ENCODE data around the gene SLC22A23.

SLC22A23 gene

DNA sequence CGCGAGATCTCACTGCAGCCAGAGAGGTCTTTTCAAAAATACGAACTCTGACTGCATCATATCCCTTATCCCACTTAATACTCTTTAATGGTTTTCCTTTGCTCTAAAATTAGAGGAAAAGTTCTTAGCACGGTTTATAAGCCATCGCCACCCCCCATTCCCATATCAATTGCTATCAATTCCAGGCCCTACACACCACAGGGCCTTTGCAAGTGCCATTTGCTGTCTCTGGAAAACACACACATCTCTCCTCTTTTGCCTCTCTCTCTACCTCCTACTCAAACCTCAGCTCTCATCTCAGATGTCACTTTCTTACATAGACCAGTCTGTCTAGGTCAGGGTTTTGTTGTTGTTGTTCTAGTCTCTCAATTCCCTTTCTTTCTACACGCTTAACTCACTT lies 9.8 kb downstream of the SLC22A23 start:
- Histone ChIP-seq H3K9me3 (ENCODE audit: control insufficient read depth in 2 of 2, low read length in 2 of 2) (no peaks in the 10 kb centered on the region), H3K27me3 (ENCODE audit: control insufficient read depth in 2 of 2, insufficient read depth in 2 of 2, low read length in 2 of 2) (no peaks in the 10 kb centered on the region), H3K27ac (ENCODE audit: low read depth in 2 of 2, low read length in 2 of 2) (no peak overlapping the region), H3K36me3 (ENCODE audit: control insufficient read depth in 2 of 2, insufficient read depth in 2 of 2, low read length in 2 of 2) (no peaks in the 10 kb centered on the region), H3K4me1 (ENCODE audit: control insufficient read depth in 2 of 2, insufficient read depth in 2 of 2, low read length in 2 of 2) (peaks cover 3 to 12% of the 10 kb centered on the region in 2 donors), H3K4me3 (ENCODE audit: low read length in 2 of 2) (no peak overlapping the region), H3K9ac (ENCODE audit: low read depth in 1 of 2, low read length in 2 of 2) (no peak overlapping the region)

DNA sequence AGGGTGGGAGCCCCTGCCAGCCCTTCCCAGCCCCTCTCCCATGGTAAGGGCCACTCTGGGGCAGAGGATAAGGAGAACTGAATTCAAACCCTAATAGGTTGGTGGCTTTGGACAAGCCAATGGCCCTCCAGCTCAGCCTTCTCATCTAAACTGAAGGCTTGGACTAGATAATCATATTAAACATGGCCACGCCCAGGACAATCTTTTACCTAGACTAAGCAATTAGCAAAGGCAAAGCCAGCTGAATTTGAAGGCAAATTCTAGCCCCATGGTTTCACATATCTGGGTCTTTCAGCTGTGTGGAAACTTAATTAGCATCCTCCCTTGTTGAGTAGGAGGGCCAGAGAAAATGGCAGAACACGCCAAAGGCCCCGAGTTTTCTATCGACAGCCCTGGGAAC lies 10.7 kb downstream of the SLC22A23 start:
- peaks cover 3 to 12% of the 10 kb centered on the region in 2 donors for H3K4me1 ChIP-seq (ENCODE audit: control insufficient read depth in 2 of 2, insufficient read depth in 2 of 2, low read length in 2 of 2)
- no peak overlapping the region for H3K27ac ChIP-seq (ENCODE audit: low read depth in 2 of 2, low read length in 2 of 2)
- H3K9ac ChIP-seq (ENCODE audit: low read depth in 1 of 2, low read length in 2 of 2) = no peak overlapping the region
- no peaks in the 10 kb centered on the region for H3K27me3 ChIP-seq (ENCODE audit: control insufficient read depth in 2 of 2, insufficient read depth in 2 of 2, low read length in 2 of 2)
- H3K4me3 ChIP-seq (ENCODE audit: low read length in 2 of 2) = no peak overlapping the region
- no peaks in the 10 kb centered on the region for H3K36me3 ChIP-seq (ENCODE audit: control insufficient read depth in 2 of 2, insufficient read depth in 2 of 2, low read length in 2 of 2)
- H3K9me3 ChIP-seq (ENCODE audit: control insufficient read depth in 2 of 2, low read length in 2 of 2) = no peaks in the 10 kb centered on the region

DNA sequence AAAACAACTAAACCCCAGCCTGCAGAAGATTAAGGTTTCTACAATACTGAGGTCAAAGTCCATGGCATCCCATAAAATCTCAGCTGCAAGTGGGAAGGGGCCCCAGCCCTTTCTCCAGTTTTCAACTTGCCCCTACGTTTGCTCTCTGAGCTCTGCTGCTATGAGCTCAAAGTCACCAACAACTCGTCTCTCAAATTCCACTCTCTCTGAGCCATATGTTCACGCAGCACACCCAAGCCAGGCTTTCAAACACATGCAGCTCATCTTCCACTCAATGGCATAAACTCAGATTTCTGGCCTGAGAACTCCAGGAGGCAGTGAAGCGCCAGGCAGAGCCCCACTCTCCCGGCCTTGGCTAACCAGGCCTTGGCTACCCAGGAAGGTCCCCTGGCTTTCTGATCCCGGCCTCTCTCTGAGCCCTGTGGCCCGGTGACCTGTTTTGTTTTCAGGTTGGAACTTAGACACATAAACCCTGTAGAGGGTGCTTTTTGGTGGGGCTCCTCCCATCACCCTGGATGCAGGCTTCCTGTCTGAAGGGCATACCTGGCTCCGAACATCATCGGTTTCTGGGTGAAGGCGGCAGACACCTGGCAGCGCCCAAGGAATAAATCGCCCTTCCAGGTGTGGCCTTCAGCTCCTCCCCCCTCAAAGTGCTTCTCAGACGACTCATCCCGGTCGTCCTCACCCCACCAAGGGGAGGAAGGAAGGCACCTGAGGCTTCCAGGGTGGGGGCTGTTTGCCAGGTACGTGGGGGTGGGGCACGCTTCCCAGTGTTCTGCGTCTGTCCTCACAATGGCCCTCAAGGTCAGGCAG lies 12.4 kb downstream of the SLC22A23 start:
- H3K27me3 ChIP-seq (ENCODE audit: control insufficient read depth in 2 of 2, insufficient read depth in 2 of 2, low read length in 2 of 2) = no peaks in the 10 kb centered on the region
- H3K27ac ChIP-seq (ENCODE audit: low read depth in 2 of 2, low read length in 2 of 2) = no peak overlapping the region
- peaks cover 3 to 12% of the 10 kb centered on the region in 2 donors for H3K4me1 ChIP-seq (ENCODE audit: control insufficient read depth in 2 of 2, insufficient read depth in 2 of 2, low read length in 2 of 2)
- H3K9ac ChIP-seq (ENCODE audit: low read depth in 1 of 2, low read length in 2 of 2) = no peak overlapping the region
- no peaks in the 10 kb centered on the region for H3K36me3 ChIP-seq (ENCODE audit: control insufficient read depth in 2 of 2, insufficient read depth in 2 of 2, low read length in 2 of 2)
- H3K4me3 ChIP-seq (ENCODE audit: low read length in 2 of 2) = no peak overlapping the region
- no peaks in the 10 kb centered on the region for H3K9me3 ChIP-seq (ENCODE audit: control insufficient read depth in 2 of 2, low read length in 2 of 2)

DNA sequence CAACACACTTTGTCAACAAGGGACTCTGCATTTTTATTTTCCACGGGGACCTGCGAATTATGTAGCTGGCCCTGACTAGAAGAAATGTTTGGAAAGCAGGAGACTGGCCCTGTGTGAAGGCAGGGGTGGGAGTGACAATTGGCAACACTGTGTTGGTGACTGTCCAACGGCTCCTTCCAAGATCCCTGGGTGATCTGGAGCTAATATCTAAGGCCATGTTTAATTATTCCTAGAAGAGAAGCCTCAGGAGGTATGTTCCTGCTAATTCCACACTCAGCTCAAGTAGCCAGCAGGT lies 13.7 kb downstream of the SLC22A23 start:
- no peaks in the 10 kb centered on the region for H3K27me3 ChIP-seq (ENCODE audit: control insufficient read depth in 2 of 2, insufficient read depth in 2 of 2, low read length in 2 of 2)
- no peak overlapping the region for H3K4me3 ChIP-seq (ENCODE audit: low read length in 2 of 2)
- H3K27ac ChIP-seq (ENCODE audit: low read depth in 2 of 2, low read length in 2 of 2) = no peak overlapping the region
- H3K9me3 ChIP-seq (ENCODE audit: control insufficient read depth in 2 of 2, low read length in 2 of 2) = no peaks in the 10 kb centered on the region
- no peak overlapping the region for H3K9ac ChIP-seq (ENCODE audit: low read depth in 1 of 2, low read length in 2 of 2)
- H3K4me1 ChIP-seq (ENCODE audit: control insufficient read depth in 2 of 2, insufficient read depth in 2 of 2, low read length in 2 of 2) = peaks cover 3 to 22% of the 10 kb centered on the region in 2 donors
- no peaks in the 10 kb centered on the region for H3K36me3 ChIP-seq (ENCODE audit: control insufficient read depth in 2 of 2, insufficient read depth in 2 of 2, low read length in 2 of 2)

DNA sequence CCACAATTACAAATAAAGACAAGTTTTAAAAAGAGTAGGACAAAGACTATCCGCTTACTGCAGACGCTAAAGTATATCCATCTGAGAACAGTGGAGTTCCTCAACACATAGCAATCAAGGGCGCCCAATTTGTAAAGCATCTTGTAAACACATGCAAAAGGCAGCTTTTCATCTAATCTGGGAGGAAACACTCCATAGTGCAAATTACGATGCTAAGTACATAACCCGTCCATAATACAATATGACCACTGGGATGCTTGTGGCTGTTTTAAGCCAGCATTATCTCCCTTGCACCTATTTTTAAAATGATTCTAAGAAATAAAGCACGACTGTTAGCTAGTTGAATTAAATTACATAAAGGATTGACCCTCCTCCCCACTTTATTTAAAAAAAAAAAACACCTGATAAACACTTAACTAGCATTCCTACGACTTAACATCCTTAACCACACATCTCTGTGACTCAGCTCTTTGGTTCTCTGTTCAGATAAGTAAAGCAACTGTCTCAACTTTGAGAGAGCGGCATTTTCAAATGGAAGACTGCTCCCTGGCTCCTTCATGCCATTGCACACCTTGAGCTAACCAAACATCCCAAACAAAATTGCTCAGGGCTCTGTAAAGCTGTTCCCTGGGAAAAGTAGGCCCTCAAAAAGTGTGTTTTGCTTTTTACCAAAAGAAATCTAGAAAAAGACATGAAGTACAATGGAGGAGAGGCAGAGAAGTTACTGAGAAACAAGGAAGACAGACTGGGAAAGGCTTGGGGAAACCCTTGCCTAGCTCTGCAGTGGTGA lies 14.2 kb downstream of the SLC22A23 start:
- H3K4me3 ChIP-seq (ENCODE audit: low read length in 2 of 2) = no peak overlapping the region
- no peak overlapping the region for H3K27ac ChIP-seq (ENCODE audit: low read depth in 2 of 2, low read length in 2 of 2)
- no peaks in the 10 kb centered on the region for H3K9me3 ChIP-seq (ENCODE audit: control insufficient read depth in 2 of 2, low read length in 2 of 2)
- no peaks in the 10 kb centered on the region for H3K36me3 ChIP-seq (ENCODE audit: control insufficient read depth in 2 of 2, insufficient read depth in 2 of 2, low read length in 2 of 2)
- no peaks in the 10 kb centered on the region for H3K27me3 ChIP-seq (ENCODE audit: control insufficient read depth in 2 of 2, insufficient read depth in 2 of 2, low read length in 2 of 2)
- H3K9ac ChIP-seq (ENCODE audit: low read depth in 1 of 2, low read length in 2 of 2) = no peak overlapping the region
- H3K4me1 ChIP-seq (ENCODE audit: control insufficient read depth in 2 of 2, insufficient read depth in 2 of 2, low read length in 2 of 2) = peaks cover 3 to 25% of the 10 kb centered on the region in 2 donors

DNA sequence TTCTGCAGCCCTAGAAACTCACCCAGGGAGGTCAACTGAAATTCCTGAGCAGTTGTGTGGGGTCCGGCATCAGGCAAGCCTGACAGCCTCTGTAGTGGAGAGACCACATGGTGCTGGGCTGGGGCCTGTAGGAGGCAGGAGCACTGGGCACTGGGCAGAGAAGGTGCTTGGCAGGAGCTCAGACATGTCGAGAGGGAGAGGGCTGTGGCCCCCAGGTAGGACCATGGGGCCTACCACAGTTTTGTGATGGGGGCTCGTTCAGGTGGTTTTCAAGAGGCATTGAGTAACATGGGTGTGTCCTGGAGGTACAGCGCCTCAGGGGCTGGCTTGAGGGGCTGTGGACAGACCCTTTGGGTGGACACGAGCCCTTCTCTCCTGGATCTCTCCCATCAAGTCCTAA lies 15.9 kb downstream of the SLC22A23 start:
- peaks cover 0 to 19% of the 10 kb centered on the region in 2 donors for H3K4me1 ChIP-seq (ENCODE audit: control insufficient read depth in 2 of 2, insufficient read depth in 2 of 2, low read length in 2 of 2)
- H3K9me3 ChIP-seq (ENCODE audit: control insufficient read depth in 2 of 2, low read length in 2 of 2) = no peaks in the 10 kb centered on the region
- no peak overlapping the region for H3K9ac ChIP-seq (ENCODE audit: low read depth in 1 of 2, low read length in 2 of 2)
- H3K27me3 ChIP-seq (ENCODE audit: control insufficient read depth in 2 of 2, insufficient read depth in 2 of 2, low read length in 2 of 2) = no peaks in the 10 kb centered on the region
- H3K4me3 ChIP-seq (ENCODE audit: low read length in 2 of 2) = no peak overlapping the region
- H3K36me3 ChIP-seq (ENCODE audit: control insufficient read depth in 2 of 2, insufficient read depth in 2 of 2, low read length in 2 of 2) = no peaks in the 10 kb centered on the region
- H3K27ac ChIP-seq (ENCODE audit: low read depth in 2 of 2, low read length in 2 of 2) = no peak overlapping the region

DNA sequence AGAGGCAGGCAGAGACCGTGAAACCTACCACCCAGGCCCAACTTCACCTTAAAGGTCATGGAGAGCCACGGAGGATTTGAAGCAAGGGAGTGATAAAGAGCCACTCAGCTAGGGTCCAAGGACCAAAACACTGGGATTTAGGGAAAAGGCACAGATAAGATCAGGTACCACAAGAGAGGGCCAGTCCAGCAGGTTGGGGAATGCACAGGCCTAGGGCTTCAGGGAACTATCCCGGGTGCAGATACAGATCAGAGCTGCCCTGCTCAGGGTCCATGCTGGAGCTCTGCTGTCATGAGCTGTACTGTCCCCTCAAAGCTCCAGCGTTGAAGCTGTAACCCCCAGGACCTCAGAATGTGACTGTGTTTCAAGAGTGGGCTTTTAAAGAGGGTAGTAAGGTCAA lies 16.9 kb downstream of the SLC22A23 start:
- no peaks in the 10 kb centered on the region for H3K9me3 ChIP-seq (ENCODE audit: control insufficient read depth in 2 of 2, low read length in 2 of 2)
- H3K4me1 ChIP-seq (ENCODE audit: control insufficient read depth in 2 of 2, insufficient read depth in 2 of 2, low read length in 2 of 2) = peaks cover 0 to 19% of the 10 kb centered on the region in 2 donors
- H3K27me3 ChIP-seq (ENCODE audit: control insufficient read depth in 2 of 2, insufficient read depth in 2 of 2, low read length in 2 of 2) = no peaks in the 10 kb centered on the region
- no peak overlapping the region for H3K9ac ChIP-seq (ENCODE audit: low read depth in 1 of 2, low read length in 2 of 2)
- H3K27ac ChIP-seq (ENCODE audit: low read depth in 2 of 2, low read length in 2 of 2) = no peak overlapping the region
- no peak overlapping the region for H3K4me3 ChIP-seq (ENCODE audit: low read length in 2 of 2)
- no peaks in the 10 kb centered on the region for H3K36me3 ChIP-seq (ENCODE audit: control insufficient read depth in 2 of 2, insufficient read depth in 2 of 2, low read length in 2 of 2)

DNA sequence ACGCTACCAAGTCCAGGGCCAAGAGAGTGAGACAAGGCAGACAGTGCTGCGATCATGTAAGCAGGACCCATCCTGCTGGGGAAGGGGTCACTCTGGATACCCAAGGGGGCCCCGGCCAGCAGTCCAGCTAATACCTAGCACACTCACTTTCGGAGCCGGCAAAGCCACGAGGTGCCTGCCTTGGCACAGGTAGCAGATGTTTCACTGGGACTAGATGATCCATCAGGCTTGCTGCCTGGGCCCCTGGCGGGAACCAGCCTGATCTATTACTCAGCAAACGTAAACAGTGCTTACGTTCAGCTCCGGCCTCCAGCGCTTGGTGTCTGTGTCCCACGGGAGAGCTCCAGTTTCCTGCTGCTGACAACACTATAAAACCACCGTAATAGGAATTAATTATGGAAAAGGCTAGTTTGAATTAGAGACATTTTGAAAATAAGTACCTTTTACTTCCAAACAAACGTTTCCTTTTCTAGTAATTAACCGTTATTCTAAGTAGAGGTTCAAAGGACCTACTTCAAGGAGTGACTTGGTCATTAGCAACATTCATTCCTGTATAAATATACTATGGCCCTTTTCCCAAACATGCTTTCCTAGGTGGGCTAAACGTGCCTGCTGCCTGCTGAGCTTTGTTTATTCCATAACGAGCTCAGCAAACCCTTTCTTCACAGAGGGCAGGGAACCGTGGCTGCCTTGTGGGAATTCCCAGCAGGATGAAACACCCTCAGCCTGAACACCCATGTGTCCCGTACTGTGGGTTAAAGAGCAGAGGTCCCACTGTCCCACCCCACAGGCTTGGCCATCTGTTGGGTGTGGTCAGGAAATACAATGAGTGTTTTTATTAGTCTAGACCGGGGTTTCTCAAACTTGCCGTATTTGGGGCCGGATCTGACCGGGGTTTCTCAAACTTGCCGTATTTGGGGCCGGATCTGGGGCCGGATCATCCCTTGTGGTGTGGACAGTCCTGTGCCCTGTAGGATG lies 18.4 kb downstream of the SLC22A23 start:
- peaks cover 0 to 13% of the 10 kb centered on the region in 2 donors for H3K4me1 ChIP-seq (ENCODE audit: control insufficient read depth in 2 of 2, insufficient read depth in 2 of 2, low read length in 2 of 2)
- H3K4me3 ChIP-seq (ENCODE audit: low read length in 2 of 2) = no peak overlapping the region
- no peaks in the 10 kb centered on the region for H3K27me3 ChIP-seq (ENCODE audit: control insufficient read depth in 2 of 2, insufficient read depth in 2 of 2, low read length in 2 of 2)
- H3K27ac ChIP-seq (ENCODE audit: low read depth in 2 of 2, low read length in 2 of 2) = no peak overlapping the region
- no peaks in the 10 kb centered on the region for H3K36me3 ChIP-seq (ENCODE audit: control insufficient read depth in 2 of 2, insufficient read depth in 2 of 2, low read length in 2 of 2)
- H3K9me3 ChIP-seq (ENCODE audit: control insufficient read depth in 2 of 2, low read length in 2 of 2) = no peaks in the 10 kb centered on the region
- H3K9ac ChIP-seq (ENCODE audit: low read depth in 1 of 2, low read length in 2 of 2) = no peak overlapping the region

DNA sequence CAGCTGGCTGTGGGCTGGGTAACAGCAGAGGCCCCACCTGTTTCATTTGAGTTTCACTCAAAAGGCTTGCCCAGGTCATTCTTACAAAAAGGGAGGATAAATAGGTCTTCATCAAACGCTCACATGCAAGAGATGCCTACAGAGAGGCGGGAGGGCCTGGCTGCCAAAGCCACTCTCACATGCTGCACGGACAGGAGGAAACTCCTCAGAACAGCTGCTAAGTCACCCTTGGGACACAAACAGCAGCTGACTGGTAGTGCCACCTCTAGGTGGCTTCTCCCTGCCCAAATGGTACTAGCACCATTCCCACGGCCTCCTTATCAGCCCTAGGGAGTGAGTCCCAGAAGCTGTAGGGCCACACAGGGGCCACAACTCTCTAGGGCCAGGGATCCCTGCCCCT lies 23.8 kb downstream of the SLC22A23 start:
- Histone ChIP-seq H3K36me3 (ENCODE audit: control insufficient read depth in 2 of 2, insufficient read depth in 2 of 2, low read length in 2 of 2) (peaks cover 3 to 5% of the 10 kb centered on the region in 2 donors), H3K27me3 (ENCODE audit: control insufficient read depth in 2 of 2, insufficient read depth in 2 of 2, low read length in 2 of 2) (no peaks in the 10 kb centered on the region), H3K9me3 (ENCODE audit: control insufficient read depth in 2 of 2, low read length in 2 of 2) (no peaks in the 10 kb centered on the region), H3K9ac (ENCODE audit: low read depth in 1 of 2, low read length in 2 of 2) (no peak overlapping the region), H3K4me3 (ENCODE audit: low read length in 2 of 2) (no peak overlapping the region), H3K27ac (ENCODE audit: low read depth in 2 of 2, low read length in 2 of 2) (no peak overlapping the region), H3K4me1 (ENCODE audit: control insufficient read depth in 2 of 2, insufficient read depth in 2 of 2, low read length in 2 of 2) (peaks cover 0 to 4% of the 10 kb centered on the region in 2 donors)

Measured in mucosa of rectum (tissue), 2 donors.